PC-3 (cell line): Measurements from ENCODE around the gene PRKCE.

Experiments used
- CTCF ChIP-seq: fragments of 300-600 bp; sonication (generic); conservative IDR thresholded peaks from 2 replicates; pipeline ENCODE4 v1.5.1; 2017; ENCODE audit warnings: antibody characterized with exemption, low read depth, mild to moderate bottlenecking, low read length
- EZH2 ChIP-seq: fragments of 300-600 bp; sonication (generic); IDR thresholded peaks from one replicate; pipeline ENCODE4 v1.6.1; 2017; ENCODE audit warnings: antibody characterized with exemption, mild to moderate bottlenecking, low read length; ENCODE audit not compliant: unreplicated experiment
- EZH2phosphoT487 ChIP-seq: fragments of 300-600 bp; sonication (generic); IDR thresholded peaks from 2 replicates; pipeline ENCODE4 v1.6.1; 2018; ENCODE audit warnings: mild to moderate bottlenecking, antibody characterized with exemption, low read length, borderline replicate concordance

DNA sequence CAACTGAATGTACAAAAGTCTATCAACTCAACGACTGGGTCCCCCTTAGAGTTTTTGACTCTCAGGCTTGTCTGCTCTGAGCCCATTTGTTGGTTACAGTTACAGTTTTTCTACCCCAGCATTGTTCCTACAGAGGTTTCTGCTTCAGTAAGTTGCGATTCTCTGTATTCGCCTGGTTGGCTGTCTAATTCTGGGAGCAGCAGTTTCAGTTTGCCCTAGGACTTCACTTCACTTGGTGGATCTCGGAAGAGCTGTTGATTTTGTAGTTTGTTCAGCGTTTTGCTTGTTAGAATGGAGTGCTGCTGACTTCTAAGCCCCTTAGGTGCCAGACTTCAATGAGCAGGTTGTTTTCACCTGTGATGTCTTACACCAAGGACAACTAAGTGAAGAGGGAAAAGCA, 349.2 kb downstream of the PRKCE start:
- TF ChIP-seq CTCF (no peak), EZH2phosphoT487 (no peak), EZH2 (no peak)
